ENCODE data around the gene SPRTN. TPM values are rescaled to one million over a fixed set of nuclear protein-coding genes. Genes with fewer than 3 reads are reported as not detected.

SPRTN gene
- total and polyA plus RNA-seq, 2 of the 8 experiments (the other 6 are each of a cell fraction or from before 2014, with no cell fraction given): 6.6 to 15.1 TPM

- 51% methylated on average over 4 of the region's 4 CpGs; no CpG with 5 or more reads in 1 of the 2 experiments for WGBS, 2 experiments (ENCODE audit: extremely low coverage in 1 of 2, insufficient coverage in 1 of 2, insufficient read length in 1 of 2, insufficient replicate concordance in 2 of 2, low coverage in 1 of 2, low lambda C conversion rate in 2 of 2, missing lambda C conversion rate in 1 of 2)
- H2BK20ac ChIP-seq (ENCODE audit: low read length): no peak overlapping the region
- no peak overlapping the region for H3K9ac ChIP-seq (replicated peaks in 1 of 4; ENCODE audit: extremely low read depth in 1 of 4, low read depth in 3 of 4, low read length in 3 of 4)
- no peaks in the 10 kb centered on the region for H3K79me1 ChIP-seq (ENCODE audit: low read depth, low read length)
- H3K56ac ChIP-seq (replicated peaks; ENCODE audit: insufficient read length, low read depth, low read length): no peak overlapping the region
- TF ChIP-seq EGR1 (IDR thresholded peaks at IDR 0.05; ENCODE audit: borderline replicate concordance, low read depth, low read length) (no peak), RFX5 (IDR thresholded peaks at IDR 0.05; ENCODE audit: borderline replicate concordance, low read depth, low read length) (no peak), CREB1 (IDR thresholded peaks at IDR 0.05) (no peak), CTCF (IDR thresholded peaks at IDR 0.05; ENCODE audit: control extremely low read depth in 1 of 3, insufficient read depth in 1 of 3, low read depth in 1 of 3, low read length in 3 of 3) (peak in 2 of 3 experiments; percentile 72 to 86; a peak in 3 of 4 replicates), EZH2 (IDR thresholded peaks at IDR 0.05; ENCODE audit: low read depth, low read length, severe bottlenecking) (no peak), TAF1 (IDR thresholded peaks at IDR 0.05; ENCODE audit: low read depth, low read length) (no peak), CBX5 (IDR thresholded peaks at IDR 0.05; ENCODE audit: low read depth, low read length) (no peak), RAD21 (IDR thresholded peaks at IDR 0.05 in 1 of 2, conservative IDR thresholded peaks at IDR 0.05 in 1 of 2; ENCODE audit: low read depth in 2 of 2, low read length in 2 of 2) (peak; percentile 92 to 95), SP2 (IDR thresholded peaks at IDR 0.05; ENCODE audit: low read length) (no peak)
- CTCF ChIA-PET (ENCODE audit: partially characterized antibody): interaction anchor here (0.7 to 2.5 kb wide), 23 partner anchors 9 to 802 kb away, joined by 3 to 12 read pairs (median 4); no protein-coding TSS in a partner anchor
- H2BK12ac ChIP-seq (ENCODE audit: low read depth, low read length): no peak overlapping the region
- peaks cover 0 to 3% (median under 1%) of the 10 kb centered on the region in 4 experiments; a peak in 3 of 8 replicates for H3K36me3 ChIP-seq (ENCODE audit: control insufficient read depth in 2 of 4, insufficient read depth in 4 of 4, low read length in 3 of 4)
- H3K79me2 ChIP-seq (ENCODE audit: control insufficient read depth in 1 of 2, insufficient read depth in 2 of 2, low read length in 2 of 2): no peaks in the 10 kb centered on the region
- no peak overlapping the region for H3K4me3 ChIP-seq (ENCODE audit: extremely low read depth in 1 of 4, insufficient read depth in 2 of 4, low read depth in 3 of 4, low read length in 4 of 4)
- no peak overlapping the region for H3K23ac ChIP-seq (ENCODE audit: insufficient read length)
- no peak overlapping the region for H2AFZ ChIP-seq (ENCODE audit: low read length)
- no peaks in the 10 kb centered on the region for H3K4me1 ChIP-seq (replicated peaks in 1 of 4; ENCODE audit: control insufficient read depth in 3 of 4, insufficient read depth in 4 of 4, low read length in 3 of 4)
- H2BK5ac ChIP-seq (ENCODE audit: low read depth, low read length): no peak overlapping the region
- DNase-seq (ENCODE audit: low read depth in 1 of 2, low spot score in 2 of 2) (no peak), FAIRE-seq (peak; percentile 94)
- H3K9me3 ChIP-seq (ENCODE audit: insufficient read depth in 2 of 2, low read depth in 1 of 2, low read length in 1 of 2): no peaks in the 10 kb centered on the region
- H4K91ac ChIP-seq (replicated peaks; ENCODE audit: insufficient read length, low read length): no peak overlapping the region
- no peak overlapping the region for H2AK5ac ChIP-seq (ENCODE audit: low read depth, low read length)
- H3K23me2 ChIP-seq (ENCODE audit: low read depth, low read length): no peaks in the 10 kb centered on the region
- no peak overlapping the region for H2BK120ac ChIP-seq (replicated peaks; ENCODE audit: low read depth, low read length)
- no peak overlapping the region for H3K14ac ChIP-seq (ENCODE audit: insufficient read length)
- H4K8ac ChIP-seq (ENCODE audit: extremely low read depth, insufficient read depth, low read length): no peak overlapping the region
- no peak overlapping the region for H3K18ac ChIP-seq (ENCODE audit: extremely low read depth, low read length)
- H3K4ac ChIP-seq (replicated peaks; ENCODE audit: insufficient read length, low read depth, low read length): no peak overlapping the region
- no peak overlapping the region for H3K4me2 ChIP-seq (ENCODE audit: insufficient read depth in 1 of 2, low read depth in 2 of 2, low read length in 2 of 2)
- no peaks in the 10 kb centered on the region for H4K20me1 ChIP-seq (replicated peaks in 1 of 2; ENCODE audit: control insufficient read depth in 1 of 2, insufficient read depth in 2 of 2, low read length in 2 of 2)
- H2BK15ac ChIP-seq (ENCODE audit: low read length): no peak overlapping the region
- no peak overlapping the region for H4K5ac ChIP-seq (ENCODE audit: insufficient read length, low read depth, low read length)
- H3K27me3 ChIP-seq (replicated peaks in 1 of 4; ENCODE audit: control insufficient read depth in 3 of 4, extremely low read depth in 1 of 4, insufficient read depth in 3 of 4, low read length in 3 of 4): no peaks in the 10 kb centered on the region
- no peak overlapping the region for H3K27ac ChIP-seq (ENCODE audit: low read depth, low read length)
- POLR2A ChIA-PET (ENCODE audit: partially characterized antibody): no interaction called here
These were observed 19.8 kb downstream of the SPRTN start for GRCh38 chr1:231357831-231358354.
